ENCODE data around the gene PNPO.

PNPO gene

DNA sequence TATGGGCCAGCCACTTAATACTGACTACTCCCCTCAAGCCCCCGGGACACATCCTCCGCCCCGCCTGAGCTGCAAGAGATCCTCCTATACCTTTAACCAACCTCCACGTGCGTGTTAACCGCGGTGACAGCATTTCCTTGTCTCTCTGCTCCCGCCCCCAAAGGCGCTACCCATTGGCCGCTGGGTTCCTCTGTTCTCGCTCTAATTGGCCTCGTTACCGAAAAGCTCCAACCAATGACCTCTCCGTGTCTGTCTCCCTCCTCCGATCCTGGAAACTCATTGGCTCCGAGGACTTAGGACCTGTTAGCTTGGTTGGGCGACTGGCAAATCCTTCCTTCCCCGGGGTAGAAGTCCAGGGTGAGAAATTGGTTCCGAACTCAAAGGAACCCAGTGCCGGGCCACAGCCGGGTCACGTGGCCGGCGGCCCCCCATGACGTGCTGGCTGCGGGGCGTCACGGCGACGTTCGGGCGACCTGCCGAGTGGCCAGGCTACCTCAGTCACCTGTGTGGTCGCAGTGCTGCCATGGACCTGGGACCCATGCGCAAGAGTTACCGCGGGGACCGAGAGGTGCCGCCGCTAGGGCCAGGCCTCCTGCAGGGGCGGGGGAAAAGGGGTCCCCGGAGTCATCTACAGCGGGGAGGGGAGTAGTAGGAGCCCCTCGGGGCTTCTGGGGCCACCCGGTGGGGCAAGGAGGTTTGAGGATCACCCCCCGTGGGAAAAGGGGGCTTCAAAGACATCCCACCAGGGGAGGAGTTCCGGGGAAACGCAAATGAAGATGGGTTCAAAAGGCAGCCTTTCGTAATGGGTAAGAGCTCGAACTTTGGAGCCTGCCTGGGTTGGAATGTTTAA is at the start of gene PNPO:
PNPO (plus strand) TSS at position 326 of the 850 bp plus-strand sequence; CDS start at position 431, 105 bp downstream.
- Histone ChIP-seq H3K9me3 (ENCODE audit: insufficient read depth, low read length) (no peaks in the 10 kb centered on the region), H3K79me2 (ENCODE audit: insufficient read depth, low read length) (peaks cover 8% of the 10 kb centered on the region; the same call in 1 of the 2 replicates), H3K9me2 (replicated peaks; ENCODE audit: insufficient read depth, low read length) (no peaks in the 10 kb centered on the region), H3K36me3 (ENCODE audit: low read length) (no peaks in the 10 kb centered on the region), H2AFZ (ENCODE audit: low read depth, low read length, severe bottlenecking) (peak within 1 kb of the TSS; percentile 78), H3K4me3 (ENCODE audit: insufficient read depth, low read length, poor library complexity, severe bottlenecking) (peak within 1 kb of the TSS; percentile 87), H3K27me3 (ENCODE audit: low read length) (no peaks in the 10 kb centered on the region), H3K27ac (ENCODE audit: low read depth, low read length) (peak within 1 kb of the TSS; percentile 23), H3F3A (ENCODE audit: insufficient read depth) (peaks cover 15% of the 10 kb centered on the region), H3K9ac (ENCODE audit: low read length) (peak within 1 kb of the TSS; percentile 86), H3K4me2 (ENCODE audit: low read depth, low read length, poor library complexity, severe bottlenecking) (peak within 1 kb of the TSS; percentile 80), H4K20me1 (ENCODE audit: low read depth, low read length) (no peaks in the 10 kb centered on the region)
- no peak for TF ChIP-seq EZH2phosphoT487 (conservative IDR thresholded peaks at IDR 0.05; ENCODE audit: low read length)
- TF ChIP-seq, protein P1, sequence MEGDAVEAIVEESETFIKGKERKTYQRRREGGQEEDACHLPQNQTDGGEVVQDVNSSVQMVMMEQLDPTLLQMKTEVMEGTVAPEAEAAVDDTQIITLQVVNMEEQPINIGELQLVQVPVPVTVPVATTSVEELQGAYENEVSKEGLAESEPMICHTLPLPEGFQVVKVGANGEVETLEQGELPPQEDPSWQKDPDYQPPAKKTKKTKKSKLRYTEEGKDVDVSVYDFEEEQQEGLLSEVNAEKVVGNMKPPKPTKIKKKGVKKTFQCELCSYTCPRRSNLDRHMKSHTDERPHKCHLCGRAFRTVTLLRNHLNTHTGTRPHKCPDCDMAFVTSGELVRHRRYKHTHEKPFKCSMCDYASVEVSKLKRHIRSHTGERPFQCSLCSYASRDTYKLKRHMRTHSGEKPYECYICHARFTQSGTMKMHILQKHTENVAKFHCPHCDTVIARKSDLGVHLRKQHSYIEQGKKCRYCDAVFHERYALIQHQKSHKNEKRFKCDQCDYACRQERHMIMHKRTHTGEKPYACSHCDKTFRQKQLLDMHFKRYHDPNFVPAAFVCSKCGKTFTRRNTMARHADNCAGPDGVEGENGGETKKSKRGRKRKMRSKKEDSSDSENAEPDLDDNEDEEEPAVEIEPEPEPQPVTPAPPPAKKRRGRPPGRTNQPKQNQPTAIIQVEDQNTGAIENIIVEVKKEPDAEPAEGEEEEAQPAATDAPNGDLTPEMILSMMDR (IDR thresholded peaks at IDR 0.05; ENCODE audit: insufficient read depth, low read length, poor library complexity, severe bottlenecking) = no peak

DNA sequence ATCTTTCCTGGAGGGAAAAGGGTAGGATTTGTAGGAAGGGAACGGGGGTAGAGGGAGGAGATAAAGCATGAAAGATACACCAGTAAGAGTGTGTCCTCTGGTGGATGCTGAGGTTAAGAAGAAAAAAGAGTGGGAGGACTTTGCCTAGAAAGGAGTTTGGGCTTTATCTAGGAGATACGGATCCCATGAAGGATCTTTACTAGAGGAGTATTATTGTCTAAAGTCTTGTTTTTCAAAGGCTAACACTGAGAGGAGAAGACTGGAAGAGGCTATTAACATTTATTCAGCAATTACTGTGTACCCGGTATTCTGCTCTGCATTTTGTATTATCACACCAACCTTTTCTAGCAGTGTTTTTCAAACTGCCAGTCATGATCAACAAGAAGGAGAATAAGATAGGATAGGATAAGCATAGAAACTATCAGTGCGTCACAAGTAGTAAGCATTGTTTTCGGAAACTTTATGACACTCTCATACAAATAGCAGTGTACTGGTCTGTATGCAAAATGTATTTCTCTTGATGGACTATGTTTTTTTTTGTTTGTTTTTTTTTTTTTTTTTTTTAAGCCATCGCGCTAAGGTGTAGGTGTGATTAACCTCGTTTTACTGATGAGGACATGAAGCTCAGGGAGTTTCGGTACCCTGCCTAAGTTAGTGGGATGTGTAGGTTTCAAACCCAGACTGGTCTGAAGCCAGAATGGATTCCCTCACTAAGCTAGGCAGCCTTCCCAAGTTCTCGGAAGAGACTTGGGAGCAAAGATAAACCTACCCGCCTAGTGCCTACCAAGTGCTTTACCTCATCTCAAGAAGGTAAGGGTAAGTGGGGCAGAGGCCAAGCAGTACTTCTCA is 46.6 kb upstream of the PNPO start:
- Histone ChIP-seq H3F3A (ENCODE audit: insufficient read depth) (no peaks in the 10 kb centered on the region), H4K20me1 (ENCODE audit: low read depth, low read length) (no peaks in the 10 kb centered on the region), H2AFZ (ENCODE audit: low read depth, low read length, severe bottlenecking) (peak overlapping the region; percentile 75), H3K4me3 (ENCODE audit: insufficient read depth, low read length, poor library complexity, severe bottlenecking) (peak overlapping the region; percentile 90), H3K9me2 (replicated peaks; ENCODE audit: insufficient read depth, low read length) (no peaks in the 10 kb centered on the region), H3K27me3 (ENCODE audit: low read length) (no peaks in the 10 kb centered on the region), H3K9me3 (ENCODE audit: insufficient read depth, low read length) (no peaks in the 10 kb centered on the region), H3K36me3 (ENCODE audit: low read length) (no peaks in the 10 kb centered on the region), H3K4me2 (ENCODE audit: low read depth, low read length, poor library complexity, severe bottlenecking) (peak overlapping the region; percentile 73), H3K27ac (ENCODE audit: low read depth, low read length) (peak overlapping the region; percentile 46; the same call in 1 of the 2 replicates), H3K9ac (ENCODE audit: low read length) (peak overlapping the region; percentile 88), H3K79me2 (ENCODE audit: insufficient read depth, low read length) (peaks cover 27% of the 10 kb centered on the region)
- TF ChIP-seq, protein P1 (IDR thresholded peaks at IDR 0.05; ENCODE audit: insufficient read depth, low read length, poor library complexity, severe bottlenecking) = no peak
- no peak for TF ChIP-seq EZH2phosphoT487 (conservative IDR thresholded peaks at IDR 0.05; ENCODE audit: low read length)

DNA sequence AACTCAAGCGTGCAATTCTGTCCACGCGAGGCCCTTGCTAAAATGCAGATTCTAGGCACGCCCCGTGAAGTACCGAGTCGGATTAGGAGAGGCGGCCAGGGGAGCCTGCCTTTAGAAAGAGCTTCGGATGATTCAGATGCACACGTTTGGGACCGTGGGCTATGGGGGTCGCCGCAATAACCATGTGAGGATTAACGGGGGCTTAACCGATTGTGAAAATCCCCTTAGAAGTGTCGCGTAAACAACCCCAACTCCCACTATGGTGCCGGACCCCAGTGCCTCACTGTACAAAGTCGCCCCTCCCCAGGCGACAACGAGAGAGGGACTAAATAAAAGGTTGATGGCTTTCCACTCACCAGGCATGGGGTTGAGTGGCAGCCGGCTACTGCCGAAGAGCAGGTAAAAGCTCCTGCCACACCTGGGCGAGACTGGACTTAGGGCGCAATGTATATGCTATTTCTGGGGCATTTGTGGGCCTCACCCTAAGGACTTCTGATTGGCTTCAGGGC is 46.0 kb upstream of the PNPO start:
- TF ChIP-seq, protein P1 (IDR thresholded peaks at IDR 0.05; ENCODE audit: insufficient read depth, low read length, poor library complexity, severe bottlenecking) = no peak
- no peak for TF ChIP-seq EZH2phosphoT487 (conservative IDR thresholded peaks at IDR 0.05; ENCODE audit: low read length)
- H3K4me3 ChIP-seq (ENCODE audit: insufficient read depth, low read length, poor library complexity, severe bottlenecking) = peak overlapping the region; percentile 90
- no peaks in the 10 kb centered on the region for H4K20me1 ChIP-seq (ENCODE audit: low read depth, low read length)
- no peaks in the 10 kb centered on the region for H3F3A ChIP-seq (ENCODE audit: insufficient read depth)
- no peaks in the 10 kb centered on the region for H3K36me3 ChIP-seq (ENCODE audit: low read length)
- peak overlapping the region; percentile 73 for H3K4me2 ChIP-seq (ENCODE audit: low read depth, low read length, poor library complexity, severe bottlenecking)
- no peaks in the 10 kb centered on the region for H3K9me3 ChIP-seq (ENCODE audit: insufficient read depth, low read length)
- H3K27ac ChIP-seq (ENCODE audit: low read depth, low read length) = peak overlapping the region; percentile 46
- peak overlapping the region; percentile 75 for H2AFZ ChIP-seq (ENCODE audit: low read depth, low read length, severe bottlenecking)
- no peaks in the 10 kb centered on the region for H3K9me2 ChIP-seq (replicated peaks; ENCODE audit: insufficient read depth, low read length)
- peaks cover 27% of the 10 kb centered on the region for H3K79me2 ChIP-seq (ENCODE audit: insufficient read depth, low read length)
- peak overlapping the region; percentile 88 for H3K9ac ChIP-seq (ENCODE audit: low read length)
- no peaks in the 10 kb centered on the region for H3K27me3 ChIP-seq (ENCODE audit: low read length)

Measured in SU-DHL-6 (cell line).